Vagina (tissue), 2 donors: ENCODE data around the gene IQGAP2.

Experiments used
- POLR2A ChIP-seq, 2 donors: fragments of 450-650 bp; IDR thresholded peaks; one replicate each; pipeline ENCODE4 v1.6.1; 2017; ENCODE audit warnings: antibody characterized with exemption in 2 of 2, mild to moderate bottlenecking in 2 of 2, moderate library complexity in 2 of 2
- POLR2AphosphoS5 ChIP-seq, 2 donors: sonication (generic); formaldehyde crosslinking; IDR thresholded peaks; one replicate each; pipeline ENCODE4 v1.9.0; 2017; ENCODE audit warnings: antibody characterized with exemption in 2 of 2, mild to moderate bottlenecking in 2 of 2, low read depth in 1 of 2; ENCODE audit not compliant: insufficient read depth in 1 of 2
- TF ChIP-seq, protein P1 (sequence below), 3 experiments: fragments of 450-650 bp in 2 of 3; fragments of 200-600 bp in 1 of 3; sonication (generic) in 1 of 3; IDR thresholded peaks; one replicate each; pipeline ENCODE4 v1.5.1; 2017 to 2019; ENCODE audit warnings: antibody characterized with exemption in 3 of 3, mild to moderate bottlenecking in 2 of 3, moderate library complexity in 2 of 3

DNA sequence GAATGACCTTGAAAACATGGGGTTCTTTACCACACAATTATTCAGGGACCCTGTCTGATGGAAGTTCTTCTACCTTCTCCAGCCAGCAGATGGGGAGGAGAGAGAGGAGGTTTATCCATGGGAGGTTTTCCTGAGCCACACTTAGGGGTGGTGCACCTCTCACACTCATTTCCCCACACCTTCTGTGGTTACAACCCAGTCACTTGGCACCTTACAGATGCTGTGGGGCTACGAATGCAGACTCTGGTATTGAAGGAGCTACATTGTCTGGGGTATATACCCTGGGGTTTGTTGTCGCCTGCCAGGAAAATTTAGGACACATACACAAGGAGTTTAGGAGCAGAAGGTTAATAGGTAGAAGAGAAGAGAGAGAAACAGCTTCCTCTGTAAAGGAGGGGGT is 152.6 kb downstream of the IQGAP2 start:
- TF ChIP-seq, protein P1, sequence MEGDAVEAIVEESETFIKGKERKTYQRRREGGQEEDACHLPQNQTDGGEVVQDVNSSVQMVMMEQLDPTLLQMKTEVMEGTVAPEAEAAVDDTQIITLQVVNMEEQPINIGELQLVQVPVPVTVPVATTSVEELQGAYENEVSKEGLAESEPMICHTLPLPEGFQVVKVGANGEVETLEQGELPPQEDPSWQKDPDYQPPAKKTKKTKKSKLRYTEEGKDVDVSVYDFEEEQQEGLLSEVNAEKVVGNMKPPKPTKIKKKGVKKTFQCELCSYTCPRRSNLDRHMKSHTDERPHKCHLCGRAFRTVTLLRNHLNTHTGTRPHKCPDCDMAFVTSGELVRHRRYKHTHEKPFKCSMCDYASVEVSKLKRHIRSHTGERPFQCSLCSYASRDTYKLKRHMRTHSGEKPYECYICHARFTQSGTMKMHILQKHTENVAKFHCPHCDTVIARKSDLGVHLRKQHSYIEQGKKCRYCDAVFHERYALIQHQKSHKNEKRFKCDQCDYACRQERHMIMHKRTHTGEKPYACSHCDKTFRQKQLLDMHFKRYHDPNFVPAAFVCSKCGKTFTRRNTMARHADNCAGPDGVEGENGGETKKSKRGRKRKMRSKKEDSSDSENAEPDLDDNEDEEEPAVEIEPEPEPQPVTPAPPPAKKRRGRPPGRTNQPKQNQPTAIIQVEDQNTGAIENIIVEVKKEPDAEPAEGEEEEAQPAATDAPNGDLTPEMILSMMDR (IDR thresholded peaks at IDR 0.05): no peak
- TF ChIP-seq POLR2AphosphoS5 (IDR thresholded peaks at IDR 0.05; ENCODE audit: insufficient read depth in 1 of 2, low read depth in 1 of 2) (no peak), POLR2A (IDR thresholded peaks at IDR 0.05) (no peak)
